B cell (primary cell): ENCODE results near the gene NFKBIZ. TPM values are rescaled to one million over a fixed set of nuclear protein-coding genes. Genes with fewer than 3 reads are reported as not detected.
A peak's percentile ranks its signal among the peaks of the same experiment; 100 is the strongest.

ENCODE experiments used
- ATAC-seq: fragments of 200-7000 bp; cut with Tn5 transposase; one replicate; pipeline ENCODE4 v1.10.0; 2021; ENCODE audit warnings: low read depth, mild to moderate bottlenecking, moderate number of reproducible peaks, moderate library complexity
- CTCF ChIA-PET: fragments of 350-600 bp; sonication (Branson Sonifier 250); formaldehyde crosslinking; loops from one replicate; lab custom pipeline; 2021; ENCODE audit warnings: antibody characterized with exemption, inconsistent platforms; lab: Charles Lee
- POLR2A ChIA-PET: fragments of 350-600 bp; sonication (Branson Sonifier 250); formaldehyde crosslinking; loops from one replicate; lab custom pipeline; 2021; ENCODE audit warnings: antibody characterized with exemption; lab: Charles Lee
- DNase-seq: peaks from one replicate; pipeline ENCODE4 v3.0.0; 2013
- H2AFZ ChIP-seq: 2 replicates; pipeline ENCODE4 v1.6.1; 2012; ENCODE audit warnings: mild to moderate bottlenecking, low read depth, low read length; ENCODE audit not compliant: insufficient read depth, poor library complexity, severe bottlenecking
- H3K27ac ChIP-seq, 2 donors: 1 replicate in 1 of 2; 2 replicates in 1 of 2; pipeline ENCODE4 v1.5.1; 2012 to 2013; ENCODE audit warnings: low read length in 2 of 2, mild to moderate bottlenecking in 2 of 2, moderate library complexity in 1 of 2
- H3K27me3 ChIP-seq, 4 experiments: fragments of 200-600 bp in 1 of 4; sonication (generic) in 1 of 4; replicated peaks in 1 of 4; 1 replicate in 2 of 4; 2 replicates in 2 of 4; pipeline versions ENCODE4 v1.6.1 to v1.7.0; 2013 to 2016; ENCODE audit warnings: low read length in 3 of 4, mild to moderate bottlenecking in 2 of 4, mixed read lengths in 1 of 4, moderate library complexity in 1 of 4; ENCODE audit not compliant: insufficient read depth in 4 of 4, control insufficient read depth in 3 of 4; ENCODE audit errors: control extremely low read depth in 1 of 4
- H3K36me3 ChIP-seq, 2 experiments: replicated peaks in 1 of 2; 1 replicate in 1 of 2; 2 replicates in 1 of 2; pipeline versions ENCODE4 v1.6.1 to v1.7.1; 2013; ENCODE audit warnings: low read length in 1 of 2; ENCODE audit not compliant: insufficient read depth in 2 of 2, control insufficient read depth in 1 of 2; ENCODE audit errors: control extremely low read depth in 1 of 2, extremely low read depth in 1 of 2
- H3K4me1 ChIP-seq, 2 donors: fragments of 200-600 bp in 1 of 2; sonication (generic) in 1 of 2; 1 replicate in 1 of 2; 2 replicates in 1 of 2; pipeline versions ENCODE4 v1.5.1 to v1.6.1; 2013 to 2017; ENCODE audit warnings: low read length in 2 of 2; ENCODE audit not compliant: control insufficient read depth in 2 of 2, insufficient read depth in 2 of 2
- H3K4me2 ChIP-seq: replicated peaks from 2 replicates; pipeline ENCODE3; 2012; ENCODE audit warnings: mild to moderate bottlenecking, low read depth, low read length; ENCODE audit not compliant: poor library complexity, severe bottlenecking
- H3K4me3 ChIP-seq, 5 experiments: fragments of 200-600 bp in 1 of 5; sonication (generic) in 1 of 5; 1 replicate in 3 of 5; 2 replicates in 2 of 5; pipeline versions ENCODE4 v1.5.1 to v1.7.0; 2011 to 2016; ENCODE audit warnings: low read length in 4 of 5, mild to moderate bottlenecking in 4 of 5, low read depth in 2 of 5, control low read depth in 1 of 5, moderate library complexity in 1 of 5; ENCODE audit not compliant: insufficient read depth in 1 of 5; ENCODE audit errors: control extremely low read depth in 1 of 5, extremely low read depth in 1 of 5
- H3K79me2 ChIP-seq: fragments of 200-600 bp; sonication (generic); one replicate; pipeline ENCODE4 v1.6.0; 2016; ENCODE audit warnings: low read length; ENCODE audit not compliant: control insufficient read depth, insufficient read depth
- H3K9ac ChIP-seq: fragments of 200-600 bp; sonication (generic); 2 replicates; pipeline ENCODE4 v1.6.1; 2017; ENCODE audit warnings: mild to moderate bottlenecking, low read length, moderate library complexity
- H3K9me3 ChIP-seq, 3 donors: one replicate each; pipeline versions ENCODE4 v1.6.1 to v1.7.1; 2013; ENCODE audit warnings: low read length in 2 of 3; ENCODE audit not compliant: control insufficient read depth in 2 of 3, insufficient read depth in 1 of 3; ENCODE audit errors: control extremely low read depth in 1 of 3
- H4K20me1 ChIP-seq: 2 replicates; pipeline ENCODE4 v1.6.0; 2012; ENCODE audit warnings: mild to moderate bottlenecking, low read length; ENCODE audit not compliant: insufficient read depth, control insufficient read depth, poor library complexity, severe bottlenecking
- H3K27ac Mint-ChIP-seq: one replicate; pipeline ENCODE4 v1.8.0; 2021; ENCODE audit warnings: mixed read lengths
- H3K27me3 Mint-ChIP-seq: one replicate; pipeline ENCODE4 v1.8.0; 2021; ENCODE audit warnings: mixed read lengths
- H3K4me1 Mint-ChIP-seq: one replicate; pipeline ENCODE4 v1.8.0; 2021; ENCODE audit warnings: mixed read lengths
- H3K4me3 Mint-ChIP-seq: one replicate; pipeline ENCODE4 v1.8.0; 2021; ENCODE audit warnings: mixed read lengths
- H3K9me3 Mint-ChIP-seq: one replicate; pipeline ENCODE4 v1.8.0; 2022; ENCODE audit warnings: mixed read lengths; ENCODE audit not compliant: insufficient read depth
- EZH2 ChIP-seq: IDR thresholded peaks from 2 replicates; pipeline ENCODE4 v1.6.1; 2012; ENCODE audit warnings: borderline replicate concordance, low read depth, mild to moderate bottlenecking, moderate library complexity, low read length; ENCODE audit not compliant: insufficient read depth, poor library complexity, severe bottlenecking
- WGBS: methylation state at CpG from one replicate; pipeline ENCODE4 v1.1.5; 2013; ENCODE audit warnings: missing lambda C conversion rate; ENCODE audit not compliant: insufficient coverage; 5-methylcytosine and 5-hydroxymethylcytosine counted together
- intact Hi-C: fragments of 100-400 bp; cut with micrococcal nuclease; formaldehyde crosslinking; loops from one replicate; pipeline ENCODE4 v1.10.0; 2022
- polyA plus RNA-seq: library from polyadenylated mRNA; depleted of rRNA; stranded (reverse); fragments of >200 nt; gene quantifications from 2 replicates; pipeline ENCODE4 v1.2.3, GENCODE V29; 2012
- total RNA-seq, 2 donors: library from RNA; stranded (reverse); fragments of 120-200 nt in 1 of 2; gene quantifications; 1 replicate in 1 of 2; 2 replicates in 1 of 2; pipeline versions ENCODE4 v1.2.3 to v1.2.4, GENCODE V29; 2013 to 2022
- TF ChIP-seq, protein P1 (sequence below): fragments of 200-600 bp; IDR thresholded peaks from one replicate; pipeline ENCODE4 v1.8.0; 2022; ENCODE audit warnings: antibody characterized with exemption, mild to moderate bottlenecking

NFKBIZ gene
- total and polyA plus RNA-seq, 2 donors (not counting 1 experiment from before 2014, with no cell fraction given), result 114 to 157 TPM

DNA sequence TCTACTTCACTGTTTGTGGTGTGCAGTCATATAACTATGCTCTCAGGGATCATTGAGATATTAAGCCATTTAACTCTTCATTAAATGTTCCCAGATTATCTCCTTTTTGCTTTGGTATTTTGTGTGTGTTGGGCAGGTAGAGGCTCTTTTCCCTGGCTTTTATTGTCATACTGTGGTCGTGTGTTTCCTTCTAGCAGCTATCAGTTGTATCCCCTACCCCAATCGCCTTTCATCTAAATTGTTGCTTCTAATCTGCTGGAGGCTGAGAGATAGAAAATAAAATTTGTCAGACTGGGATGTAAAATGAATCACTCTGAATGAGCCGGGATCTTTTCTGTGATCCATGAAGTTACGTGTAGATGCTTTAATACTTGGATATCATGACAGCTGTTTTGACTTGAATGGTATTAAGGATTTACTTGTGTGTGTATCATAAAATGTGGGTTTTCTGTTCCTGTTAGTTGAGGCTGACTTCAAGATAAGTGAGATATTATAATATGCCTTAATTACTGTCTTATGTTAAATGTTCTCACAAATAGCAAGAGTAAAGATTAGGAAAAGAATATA lies 9.2 kb downstream of the NFKBIZ start:
- intact Hi-C loops, result no loop called here
- H3K27ac Mint-ChIP-seq, result peak overlapping the region; percentile 38

More for the DNA sequence above, 9.2 kb downstream of the NFKBIZ start:
- Histone ChIP-seq H3K27me3 (no peaks in the 10 kb centered on the region), H3K9ac (no peak overlapping the region), H3K4me1 (peaks cover 17 to 23% of the 10 kb centered on the region in 2 donors), H3K27ac (no peak overlapping the region), H3K4me3 (no peak overlapping the region), H2AFZ (no peak overlapping the region), H4K20me1 (peaks cover 45% of the 10 kb centered on the region), H3K9me3 (peaks cover 0 to 3% (median 0%) of the 10 kb centered on the region in 3 donors), H3K4me2 (no peak overlapping the region), H3K36me3 (peaks cover 21 to 81% of the 10 kb centered on the region in 2 experiments), H3K79me2 (peaks cover 3% of the 10 kb centered on the region)
- no peak for DNase-seq
- POLR2A ChIA-PET, result interaction anchor here (1.2 kb wide), 1 partner anchor 9 kb away, joined by 5 read pairs; the partner anchor contains the start of gene NFKBIZ
- peaks cover 56% of the 10 kb centered on the region for H3K4me1 Mint-ChIP-seq
- ATAC-seq, result no peak
- H3K9me3 Mint-ChIP-seq, result peaks cover 2% of the 10 kb centered on the region
- TF ChIP-seq, protein P1, sequence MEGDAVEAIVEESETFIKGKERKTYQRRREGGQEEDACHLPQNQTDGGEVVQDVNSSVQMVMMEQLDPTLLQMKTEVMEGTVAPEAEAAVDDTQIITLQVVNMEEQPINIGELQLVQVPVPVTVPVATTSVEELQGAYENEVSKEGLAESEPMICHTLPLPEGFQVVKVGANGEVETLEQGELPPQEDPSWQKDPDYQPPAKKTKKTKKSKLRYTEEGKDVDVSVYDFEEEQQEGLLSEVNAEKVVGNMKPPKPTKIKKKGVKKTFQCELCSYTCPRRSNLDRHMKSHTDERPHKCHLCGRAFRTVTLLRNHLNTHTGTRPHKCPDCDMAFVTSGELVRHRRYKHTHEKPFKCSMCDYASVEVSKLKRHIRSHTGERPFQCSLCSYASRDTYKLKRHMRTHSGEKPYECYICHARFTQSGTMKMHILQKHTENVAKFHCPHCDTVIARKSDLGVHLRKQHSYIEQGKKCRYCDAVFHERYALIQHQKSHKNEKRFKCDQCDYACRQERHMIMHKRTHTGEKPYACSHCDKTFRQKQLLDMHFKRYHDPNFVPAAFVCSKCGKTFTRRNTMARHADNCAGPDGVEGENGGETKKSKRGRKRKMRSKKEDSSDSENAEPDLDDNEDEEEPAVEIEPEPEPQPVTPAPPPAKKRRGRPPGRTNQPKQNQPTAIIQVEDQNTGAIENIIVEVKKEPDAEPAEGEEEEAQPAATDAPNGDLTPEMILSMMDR, result no peak
- no peak for TF ChIP-seq EZH2
- WGBS, result 100% methylated on average over 2 of the region's 4 CpGs
- no peaks in the 10 kb centered on the region for H3K27me3 Mint-ChIP-seq
- no peak overlapping the region for H3K4me3 Mint-ChIP-seq
- CTCF ChIA-PET, result interaction anchor here (0.7 to 1.2 kb wide), 2 partner anchors 363 to 367 kb away, joined by 3 to 4 read pairs; no protein-coding TSS in a partner anchor
